Measurements from ENCODE around the gene DPYSL5.

- TF ChIP-seq CTCF (IDR thresholded peaks at IDR 0.05) (no peak), POLR2A (IDR thresholded peaks at IDR 0.05) (no peak)
Observed at GRCh38 chr2:26852405-26853306, 4.7 kb downstream of the DPYSL5 start.

Data from body of pancreas (tissue), 4 donors.